H1 (cell line): Measurements from ENCODE around the gene NT5C1B. TPM values are rescaled to one million over a fixed set of nuclear protein-coding genes. Genes with fewer than 3 reads are reported as not detected.

ENCODE experiments used
- CTCF ChIA-PET: fragments of 300-600 bp; sonication (Branson Sonifier 250); formaldehyde crosslinking; loops from one replicate; lab custom pipeline; 2021; ENCODE audit not compliant: partially characterized antibody; lab: Charles Lee
- POLR2A ChIA-PET: fragments of 300-600 bp; sonication (Branson Sonifier 250); formaldehyde crosslinking; loops from one replicate; lab custom pipeline; 2021; ENCODE audit warnings: inconsistent platforms; ENCODE audit not compliant: partially characterized antibody; lab: Charles Lee
- DNase-seq, 2 experiments: peaks; one replicate each; pipeline versions ENCODE4 v3.0.0 to v3.0.0-alpha.2; 2010 to 2022; ENCODE audit warnings: low spot score in 2 of 2, low read depth in 1 of 2, mixed read lengths in 1 of 2
- FAIRE-seq: peaks from 2 replicates; lab custom pipeline; 2011; peaks lifted over from hg19 to GRCh38; lab: Jason Lieb, UNC
- H2AFZ ChIP-seq: 2 replicates; pipeline ENCODE4 v1.8.1; 2012; ENCODE audit warnings: low read length, inconsistent platforms
- H2AK5ac ChIP-seq: 2 replicates; pipeline ENCODE4 v1.6.1; 2013; ENCODE audit warnings: low read depth, low read length
- H2BK120ac ChIP-seq: replicated peaks from 2 replicates; pipeline ENCODE3; 2013; ENCODE audit warnings: low read depth, low read length, inconsistent platforms
- H2BK12ac ChIP-seq: 2 replicates; pipeline ENCODE4 v1.6.1; 2013; ENCODE audit warnings: low read depth, low read length
- H2BK15ac ChIP-seq: 2 replicates; pipeline ENCODE4 v1.6.1; 2013; ENCODE audit warnings: low read length
- H2BK20ac ChIP-seq: 2 replicates; pipeline ENCODE4 v1.6.1; 2013; ENCODE audit warnings: low read length
- H2BK5ac ChIP-seq: 2 replicates; pipeline ENCODE4 v1.6.1; 2013; ENCODE audit warnings: low read depth, low read length
- H3K14ac ChIP-seq: 2 replicates; pipeline ENCODE4 v1.6.1; 2013; ENCODE audit warnings: inconsistent platforms; ENCODE audit not compliant: insufficient read length
- H3K18ac ChIP-seq: 2 replicates; pipeline ENCODE4 v1.6.1; 2013; ENCODE audit warnings: low read length; ENCODE audit errors: extremely low read depth
- H3K23ac ChIP-seq: 2 replicates; pipeline ENCODE4 v1.6.1; 2013; ENCODE audit warnings: inconsistent platforms; ENCODE audit not compliant: insufficient read length
- H3K23me2 ChIP-seq: 2 replicates; pipeline ENCODE4 v1.6.1; 2013; ENCODE audit warnings: low read depth, low read length
- H3K27ac ChIP-seq: 2 replicates; pipeline ENCODE4 v1.6.1; 2011; ENCODE audit warnings: low read depth, low read length, inconsistent platforms
- H3K27me3 ChIP-seq, 4 experiments: replicated peaks in 1 of 4; 1 replicate in 1 of 4; 2 replicates in 3 of 4; pipeline versions ENCODE4 v1.6.1 to v1.8.1; 2011 to 2013; ENCODE audit warnings: low read length in 3 of 4, mild to moderate bottlenecking in 3 of 4, inconsistent platforms in 2 of 4, mixed read lengths in 2 of 4, moderate library complexity in 1 of 4; ENCODE audit not compliant: control insufficient read depth in 3 of 4, insufficient read depth in 3 of 4; ENCODE audit errors: extremely low read depth in 1 of 4
- H3K36me3 ChIP-seq, 4 experiments: 2 replicates each; pipeline versions ENCODE4 v1.6.1 to v1.8.1; 2011 to 2013; ENCODE audit warnings: mild to moderate bottlenecking in 4 of 4, low read length in 3 of 4, moderate library complexity in 2 of 4, control low read depth in 1 of 4, inconsistent platforms in 1 of 4; ENCODE audit not compliant: insufficient read depth in 4 of 4, control insufficient read depth in 2 of 4
- H3K4ac ChIP-seq: replicated peaks from 2 replicates; pipeline ENCODE3; 2013; ENCODE audit warnings: low read length, low read depth, mixed read lengths, inconsistent platforms; ENCODE audit not compliant: insufficient read length
- H3K4me1 ChIP-seq, 4 experiments: replicated peaks in 1 of 4; 1 replicate in 1 of 4; 2 replicates in 3 of 4; pipeline versions ENCODE4 v1.6.1 to v1.8.1; 2011 to 2013; ENCODE audit warnings: low read length in 3 of 4, inconsistent platforms in 2 of 4, mixed read lengths in 1 of 4; ENCODE audit not compliant: insufficient read depth in 4 of 4, control insufficient read depth in 3 of 4
- H3K4me2 ChIP-seq, 2 experiments: 2 replicates each; pipeline versions ENCODE4 v1.6.1 to v1.8.1; 2011 to 2013; ENCODE audit warnings: low read depth in 2 of 2, low read length in 2 of 2, control low read depth in 1 of 2, inconsistent platforms in 1 of 2, mild to moderate bottlenecking in 1 of 2; ENCODE audit not compliant: insufficient read depth in 1 of 2
- H3K4me3 ChIP-seq, 4 experiments: fragments of 200-600, 300-600 bp in 1 of 4; sonication (generic), shearing (Covaris generic), sonication (Bioruptor Twin) in 1 of 4; 2 replicates each; pipeline versions ENCODE4 v1.5.1 to v1.8.1; 2011 to 2016; ENCODE audit warnings: low read length in 4 of 4, low read depth in 3 of 4, control low read depth in 2 of 4, inconsistent platforms in 2 of 4, mild to moderate bottlenecking in 2 of 4, mixed read lengths in 1 of 4, moderate library complexity in 1 of 4; ENCODE audit not compliant: insufficient read depth in 2 of 4; ENCODE audit errors: extremely low read depth in 1 of 4
- H3K56ac ChIP-seq: replicated peaks from 2 replicates; pipeline ENCODE3; 2013; ENCODE audit warnings: low read depth, mild to moderate bottlenecking, mixed read lengths, low read length, inconsistent platforms; ENCODE audit not compliant: insufficient read length
- H3K79me1 ChIP-seq: 2 replicates; pipeline ENCODE4 v1.6.1; 2013; ENCODE audit warnings: low read depth, low read length, control low read depth
- H3K79me2 ChIP-seq, 2 experiments: 2 replicates each; pipeline versions ENCODE4 v1.6.1 to v1.8.1; 2012 to 2013; ENCODE audit warnings: low read length in 2 of 2, mild to moderate bottlenecking in 2 of 2, inconsistent platforms in 1 of 2; ENCODE audit not compliant: insufficient read depth in 2 of 2, control insufficient read depth in 1 of 2
- H3K9ac ChIP-seq, 4 experiments: replicated peaks in 1 of 4; 1 replicate in 1 of 4; 2 replicates in 3 of 4; pipeline versions ENCODE4 v1.6.1 to v1.8.1; 2011 to 2013; ENCODE audit warnings: low read depth in 3 of 4, low read length in 3 of 4, control low read depth in 2 of 4, mild to moderate bottlenecking in 2 of 4, moderate library complexity in 2 of 4, inconsistent platforms in 1 of 4; ENCODE audit errors: extremely low read depth in 1 of 4
- H3K9me3 ChIP-seq, 2 experiments: 2 replicates each; pipeline versions ENCODE4 v1.6.1 to v1.8.1; 2012 to 2013; ENCODE audit warnings: mild to moderate bottlenecking in 2 of 2, moderate library complexity in 2 of 2, control low read depth in 1 of 2, inconsistent platforms in 1 of 2, low read depth in 1 of 2, low read length in 1 of 2, mixed read lengths in 1 of 2; ENCODE audit not compliant: insufficient read depth in 2 of 2
- H4K20me1 ChIP-seq, 2 experiments: replicated peaks in 1 of 2; 2 replicates each; pipeline versions ENCODE3 to v1.8.1; 2011 to 2013; ENCODE audit warnings: inconsistent platforms in 2 of 2, low read length in 2 of 2, mild to moderate bottlenecking in 1 of 2; ENCODE audit not compliant: insufficient read depth in 2 of 2, control insufficient read depth in 1 of 2
- H4K5ac ChIP-seq: 2 replicates; pipeline ENCODE4 v1.6.1; 2013; ENCODE audit warnings: low read length, low read depth, mixed read lengths, inconsistent platforms; ENCODE audit not compliant: insufficient read length
- H4K8ac ChIP-seq: 2 replicates; pipeline ENCODE4 v1.8.0; 2013; ENCODE audit warnings: mild to moderate bottlenecking, moderate library complexity, low read length, inconsistent platforms; ENCODE audit not compliant: insufficient read depth; ENCODE audit errors: extremely low read depth
- H4K91ac ChIP-seq: replicated peaks from 2 replicates; pipeline ENCODE3; 2013; ENCODE audit warnings: low read length, mixed read lengths, inconsistent platforms; ENCODE audit not compliant: insufficient read length
- ASH2L ChIP-seq: fragments of 200-600, 300-600 bp; sonication (generic); IDR thresholded peaks from one replicate; pipeline ENCODE4 v1.7.1; 2017; ENCODE audit warnings: low read length
- CHD1 ChIP-seq: IDR thresholded peaks from 2 replicates; pipeline ENCODE4 v1.6.1; 2012; ENCODE audit warnings: low read depth, low read length, improper control_type of control experiment
- EGR1 ChIP-seq: IDR thresholded peaks from 2 replicates; pipeline ENCODE4 v1.6.1; 2011; ENCODE audit warnings: low read depth, low read length, borderline replicate concordance
- KDM1A ChIP-seq: fragments of 200-600, 300-600 bp; sonication (generic); IDR thresholded peaks from 2 replicates; pipeline ENCODE4 v1.7.1; 2016; ENCODE audit warnings: mild to moderate bottlenecking, low read length, borderline replicate concordance
- KDM5A ChIP-seq: fragments of 200-600 bp; IDR thresholded peaks from 2 replicates; pipeline ENCODE4 v1.7.1; 2012; ENCODE audit warnings: mild to moderate bottlenecking, low read length, inconsistent platforms, mixed read lengths
- POLR2A ChIP-seq, 2 experiments: IDR thresholded peaks; 1 replicate in 1 of 2; 2 replicates in 1 of 2; pipeline ENCODE4 v1.6.1; 2011; ENCODE audit warnings: low read depth in 2 of 2, low read length in 2 of 2, mild to moderate bottlenecking in 2 of 2; ENCODE audit errors: control extremely low read depth in 1 of 2
- POU5F1 ChIP-seq: IDR thresholded peaks from 2 replicates; pipeline ENCODE4 v1.6.1; 2011; ENCODE audit warnings: low read depth, mild to moderate bottlenecking, low read length, moderate library complexity
- SAP30 ChIP-seq: fragments of 300-600 bp; sonication (generic); IDR thresholded peaks from 2 replicates; pipeline ENCODE4 v1.7.1; 2012; ENCODE audit warnings: low read length, moderate library complexity, mild to moderate bottlenecking, inconsistent platforms; ENCODE audit not compliant: insufficient read depth, insufficient replicate concordance
- SIN3A ChIP-seq, 2 experiments: IDR thresholded peaks in 1 of 2; conservative IDR thresholded peaks in 1 of 2; 2 replicates each; pipeline ENCODE4 v1.6.1; 2011 to 2012; ENCODE audit warnings: low read length in 2 of 2, improper control_type of control experiment in 1 of 2, low read depth in 1 of 2, mild to moderate bottlenecking in 1 of 2
- SP2 ChIP-seq: IDR thresholded peaks from 2 replicates; pipeline ENCODE4 v1.6.1; 2012; ENCODE audit warnings: mild to moderate bottlenecking, low read length, inconsistent platforms
- SP4 ChIP-seq: IDR thresholded peaks from 2 replicates; pipeline ENCODE4 v1.6.1; 2012; ENCODE audit warnings: low read length, inconsistent platforms
- TCF12 ChIP-seq: IDR thresholded peaks from 2 replicates; pipeline ENCODE4 v1.6.1; 2011; ENCODE audit warnings: low read depth, mild to moderate bottlenecking, low read length
- YY1 ChIP-seq: IDR thresholded peaks from 2 replicates; pipeline ENCODE4 v1.6.1; 2011; ENCODE audit warnings: low read depth, mild to moderate bottlenecking, low read length
- WGBS, 2 experiments: shearing (Covaris generic) in 1 of 2; methylation state at CpG; one replicate each; pipeline versions ENCODE4 v1.1.6 to v1.1.7; 2013 to 2015; ENCODE audit warnings: low lambda C conversion rate in 2 of 2, mixed read lengths in 2 of 2, inconsistent platforms in 1 of 2, low coverage in 1 of 2, missing lambda C conversion rate in 1 of 2; ENCODE audit not compliant: insufficient replicate concordance in 2 of 2, insufficient coverage in 1 of 2, insufficient read length in 1 of 2; ENCODE audit errors: extremely low coverage in 1 of 2, missing lambda C conversion rate in 1 of 2; 5-methylcytosine and 5-hydroxymethylcytosine counted together
- polyA plus RNA-seq, 7 experiments: library from polyadenylated mRNA; depleted of rRNA in 3 of 7; stranded (reverse) in 5 of 7; unstranded in 2 of 7; fragments of >200 nt in 5 of 7; fragments of 200-250 nt in 2 of 7; gene quantifications; 1 replicate in 5 of 7; 2 replicates in 1 of 7; 4 replicates in 1 of 7; pipeline versions ENCODE4 v1.2.1 to v1.2.3, GENCODE V29; 2011 to 2013; ENCODE audit warnings: missing spikeins in 2 of 7, mixed read lengths in 2 of 7
- total RNA-seq: library from RNA; stranded (reverse); fragmentation: NEBNext Ultra II Directional; extraction: Animal tissue kit (Norgen Biotek cat#: 25700); gene quantifications from 2 replicates; pipeline ENCODE4 v1.2.1, GENCODE V29; 2021
- TF ChIP-seq, protein P1 (sequence below): IDR thresholded peaks from 2 replicates; pipeline ENCODE4 v1.6.1; 2011; ENCODE audit warnings: low read depth, mild to moderate bottlenecking, low read length; ENCODE audit not compliant: insufficient read depth

The NT5C1B gene
- total and polyA plus RNA-seq, 2 of the 8 experiments (the other 6 are each of a cell fraction or from before 2014, with no cell fraction given), result not detected

DNA sequence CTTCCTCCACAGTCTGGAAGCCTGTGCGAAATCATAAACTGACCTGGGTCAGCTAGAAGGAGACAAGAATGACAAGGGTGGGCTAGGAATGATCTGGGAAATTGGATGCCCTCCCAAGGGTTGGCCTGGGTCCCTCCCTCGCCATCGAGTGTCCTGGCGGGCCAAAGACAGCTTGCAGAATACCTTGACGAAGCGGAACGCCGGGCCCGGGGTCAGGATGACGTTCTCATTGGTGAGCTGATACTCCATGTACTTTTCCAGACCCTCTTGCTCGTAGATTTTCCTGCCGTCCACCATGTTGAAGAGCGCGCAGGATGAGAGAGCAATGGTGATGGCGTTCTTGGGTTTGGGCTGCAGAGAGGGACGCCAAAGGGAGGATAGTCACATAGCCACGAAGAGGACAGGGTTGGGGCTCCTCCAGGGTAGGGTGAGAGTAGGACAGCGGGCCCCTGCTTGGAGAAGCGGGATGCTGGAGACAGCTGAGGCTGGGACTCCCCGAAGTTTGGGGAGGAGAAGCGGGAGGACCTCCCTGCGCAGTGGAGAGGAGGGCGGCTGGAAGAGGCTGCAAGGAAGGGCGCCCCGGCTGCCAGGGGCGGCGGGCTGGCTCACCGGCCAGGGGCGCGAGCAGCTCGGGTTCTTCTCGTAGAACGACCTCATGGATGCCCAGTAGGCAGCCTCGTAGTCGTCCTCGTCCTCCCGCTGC lies 5.3 kb downstream of the NT5C1B start:
- Histone ChIP-seq H2BK15ac (no peak overlapping the region), H3K4me2 (no peak overlapping the region), H3K27ac (no peak overlapping the region), H2BK5ac (no peak overlapping the region), H3K18ac (no peak overlapping the region), H3K27me3 (no peaks in the 10 kb centered on the region), H3K9me3 (peaks cover 0 to 2% of the 10 kb centered on the region in 2 experiments; a peak in 2 of 4 replicates), H2BK120ac (no peak overlapping the region), H4K20me1 (no peaks in the 10 kb centered on the region), H3K79me1 (no peaks in the 10 kb centered on the region), H4K8ac (no peak overlapping the region; the same call in 1 of the 2 replicates), H3K4ac (no peak overlapping the region), H2AK5ac (no peak overlapping the region), H4K5ac (no peak overlapping the region), H3K4me1 (no peaks in the 10 kb centered on the region), H4K91ac (no peak overlapping the region), H3K79me2 (no peaks in the 10 kb centered on the region), H3K56ac (no peak overlapping the region), H3K36me3 (no peaks in the 10 kb centered on the region), H3K23me2 (no peaks in the 10 kb centered on the region), H3K9ac (no peak overlapping the region), H3K23ac (no peak overlapping the region), H2BK20ac (no peak overlapping the region), H3K4me3 (no peak overlapping the region), H2BK12ac (no peak overlapping the region), H2AFZ (no peak overlapping the region), H3K14ac (no peak overlapping the region)
- WGBS, 2 experiments, result 94% methylated on average over 21 of the region's 37 CpGs; no CpG with 5 or more reads in 1 of the 2 experiments
- FAIRE-seq, result no peak
- CTCF ChIA-PET, result interaction anchor here (0.9 to 1.5 kb wide), 3 partner anchors 9 to 106 kb away, joined by 3 read pairs; no protein-coding TSS in a partner anchor
- DNase-seq, result no peak
- POLR2A ChIA-PET, result no interaction called here
- TF ChIP-seq SP2 (no peak), CHD1 (no peak), KDM1A (no peak), SAP30 (no peak), SIN3A (conservative IDR thresholded peaks at IDR 0.05 in 1 of 2, IDR thresholded peaks at IDR 0.05 in 1 of 2; ENCODE audit: low read depth in 1 of 2, low read length in 2 of 2) (no peak), EGR1 (no peak), YY1 (no peak), TCF12 (no peak), KDM5A (no peak), POU5F1 (no peak), POLR2A (IDR thresholded peaks at IDR 0.05; ENCODE audit: control extremely low read depth in 1 of 2, low read depth in 2 of 2, low read length in 2 of 2) (no peak), SP4 (no peak), ASH2L (no peak)
- TF ChIP-seq, protein P1, sequence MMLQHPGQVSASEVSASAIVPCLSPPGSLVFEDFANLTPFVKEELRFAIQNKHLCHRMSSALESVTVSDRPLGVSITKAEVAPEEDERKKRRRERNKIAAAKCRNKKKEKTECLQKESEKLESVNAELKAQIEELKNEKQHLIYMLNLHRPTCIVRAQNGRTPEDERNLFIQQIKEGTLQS, result no peak
